ENCODE data around the gene PLEKHG2. TPM values are rescaled to one million over a fixed set of nuclear protein-coding genes. Genes with fewer than 3 reads are reported as not detected.

The PLEKHG2 gene
- total and polyA plus RNA-seq, 12 donors = 3.6 to 44.8 (median 17.1) TPM

DNA sequence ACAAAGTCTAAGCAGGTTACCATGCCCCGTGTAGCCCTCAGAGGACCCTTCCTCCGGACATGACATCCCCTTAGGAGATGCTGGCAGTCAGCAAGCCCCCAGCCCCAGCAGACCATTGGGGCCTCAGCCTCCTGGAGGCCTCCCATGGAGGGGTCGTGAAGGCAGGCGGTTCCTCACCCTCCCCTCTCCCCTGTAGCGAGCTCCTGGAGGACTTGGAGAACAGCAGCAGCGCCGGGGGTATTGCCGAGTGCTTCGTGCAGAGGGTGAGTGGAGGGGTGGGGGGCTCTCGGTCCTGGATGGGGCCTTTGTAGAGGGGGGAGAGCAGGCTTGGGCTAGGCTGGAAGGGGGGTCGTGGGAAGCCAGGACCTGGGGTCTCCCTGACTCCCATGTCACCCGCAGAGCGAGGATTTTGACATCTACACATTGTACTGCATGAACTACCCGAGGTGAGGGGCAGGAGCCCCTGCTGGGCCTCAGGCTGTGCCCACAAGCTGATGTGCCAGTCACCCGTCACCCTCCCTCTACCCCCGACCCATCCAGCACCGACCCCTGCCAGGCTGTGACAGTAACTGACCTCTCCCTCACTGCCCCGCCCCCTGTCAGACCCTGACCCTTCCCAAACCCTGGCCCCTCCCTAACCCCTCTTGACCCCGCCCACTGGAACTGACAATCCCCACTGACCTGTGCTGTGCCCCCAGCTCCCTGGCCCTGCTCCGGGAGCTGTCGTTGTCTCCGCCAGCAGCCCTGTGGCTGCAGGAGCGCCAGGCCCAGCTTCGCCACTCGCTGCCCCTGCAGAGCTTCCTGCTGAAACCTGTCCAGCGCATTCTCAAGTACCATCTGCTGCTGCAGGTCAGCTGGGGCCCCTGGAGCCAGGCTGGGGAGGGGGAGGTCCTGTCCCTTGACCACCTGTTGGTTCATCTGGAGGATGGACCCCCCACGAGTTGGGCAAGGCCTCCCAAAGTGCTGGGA, 4.0 kb downstream of the PLEKHG2 start:
- no peaks in the 10 kb centered on the region for H3K27me3 ChIP-seq
- no peak for DNase-seq
- peak overlapping the region in 1 of 5 donors; percentile 93 for H3K27ac ChIP-seq
- 82 to 92% (median 85%) methylated on average over 17 to 27 of the region's 27 CpGs for WGBS, 4 donors
- H3K4me3 ChIP-seq = no peak overlapping the region
- TF ChIP-seq POLR2A (IDR thresholded peaks at IDR 0.05) = no peak
- TF ChIP-seq, protein P1, sequence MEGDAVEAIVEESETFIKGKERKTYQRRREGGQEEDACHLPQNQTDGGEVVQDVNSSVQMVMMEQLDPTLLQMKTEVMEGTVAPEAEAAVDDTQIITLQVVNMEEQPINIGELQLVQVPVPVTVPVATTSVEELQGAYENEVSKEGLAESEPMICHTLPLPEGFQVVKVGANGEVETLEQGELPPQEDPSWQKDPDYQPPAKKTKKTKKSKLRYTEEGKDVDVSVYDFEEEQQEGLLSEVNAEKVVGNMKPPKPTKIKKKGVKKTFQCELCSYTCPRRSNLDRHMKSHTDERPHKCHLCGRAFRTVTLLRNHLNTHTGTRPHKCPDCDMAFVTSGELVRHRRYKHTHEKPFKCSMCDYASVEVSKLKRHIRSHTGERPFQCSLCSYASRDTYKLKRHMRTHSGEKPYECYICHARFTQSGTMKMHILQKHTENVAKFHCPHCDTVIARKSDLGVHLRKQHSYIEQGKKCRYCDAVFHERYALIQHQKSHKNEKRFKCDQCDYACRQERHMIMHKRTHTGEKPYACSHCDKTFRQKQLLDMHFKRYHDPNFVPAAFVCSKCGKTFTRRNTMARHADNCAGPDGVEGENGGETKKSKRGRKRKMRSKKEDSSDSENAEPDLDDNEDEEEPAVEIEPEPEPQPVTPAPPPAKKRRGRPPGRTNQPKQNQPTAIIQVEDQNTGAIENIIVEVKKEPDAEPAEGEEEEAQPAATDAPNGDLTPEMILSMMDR (IDR thresholded peaks at IDR 0.05) = no peak
- peaks cover 0 to 3% of the 10 kb centered on the region in 2 donors for H3K4me1 ChIP-seq (replicated peaks in 1 of 2)
- intact Hi-C loops (cut with DNase I) = no loop called here
- no peaks in the 10 kb centered on the region for H3K9me3 ChIP-seq (replicated peaks in 1 of 3)
- H3K36me3 ChIP-seq (replicated peaks in 1 of 2) = peaks cover 0 to 10% of the 10 kb centered on the region in 2 donors

DNA sequence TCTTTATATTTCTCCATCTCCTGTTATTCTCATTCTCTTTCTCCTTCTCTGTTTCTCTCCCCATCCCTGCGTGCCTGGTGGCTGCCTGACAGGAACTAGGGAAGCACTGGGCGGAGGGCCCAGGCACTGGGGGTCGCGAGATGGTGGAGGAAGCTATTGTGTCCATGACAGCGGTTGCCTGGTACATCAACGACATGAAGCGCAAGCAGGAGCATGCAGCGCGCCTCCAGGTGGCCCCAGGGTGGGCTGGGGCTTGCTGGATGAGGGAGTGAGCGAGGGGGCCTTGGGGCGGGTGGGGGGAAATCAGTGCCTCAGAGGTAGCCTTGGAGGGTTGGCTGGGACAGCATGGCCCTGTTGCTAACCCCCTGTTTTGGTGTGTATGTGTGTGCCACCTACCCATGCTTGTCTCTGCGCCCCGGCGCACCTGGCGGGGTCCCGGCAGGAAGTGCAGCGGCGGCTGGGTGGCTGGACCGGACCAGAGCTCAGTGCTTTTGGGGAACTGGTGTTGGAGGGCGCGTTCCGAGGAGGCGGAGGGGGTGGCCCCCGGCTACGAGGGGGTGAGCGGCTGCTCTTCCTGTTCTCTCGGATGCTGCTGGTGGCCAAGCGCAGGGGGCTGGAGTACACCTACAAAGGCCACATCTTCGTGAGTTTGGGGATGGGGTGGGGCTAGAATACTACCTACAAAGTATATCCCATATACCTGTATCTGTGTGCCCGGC, 5.2 kb downstream of the PLEKHG2 start:
- no peak for DNase-seq
- TF ChIP-seq, protein P1 (IDR thresholded peaks at IDR 0.05) = no peak
- TF ChIP-seq POLR2A (IDR thresholded peaks at IDR 0.05) = no peak
- 85 to 92% (median 88%) methylated on average over 21 to 30 of the region's 30 CpGs for WGBS, 4 donors
- Histone ChIP-seq H3K27ac (no peak overlapping the region), H3K9me3 (replicated peaks in 1 of 3) (no peaks in the 10 kb centered on the region), H3K4me3 (no peak overlapping the region), H3K4me1 (replicated peaks in 1 of 2) (no peaks in the 10 kb centered on the region), H3K36me3 (replicated peaks in 1 of 2) (peaks cover 0 to 10% of the 10 kb centered on the region in 2 donors), H3K27me3 (no peaks in the 10 kb centered on the region)
- intact Hi-C loops (cut with DNase I) = no loop called here

DNA sequence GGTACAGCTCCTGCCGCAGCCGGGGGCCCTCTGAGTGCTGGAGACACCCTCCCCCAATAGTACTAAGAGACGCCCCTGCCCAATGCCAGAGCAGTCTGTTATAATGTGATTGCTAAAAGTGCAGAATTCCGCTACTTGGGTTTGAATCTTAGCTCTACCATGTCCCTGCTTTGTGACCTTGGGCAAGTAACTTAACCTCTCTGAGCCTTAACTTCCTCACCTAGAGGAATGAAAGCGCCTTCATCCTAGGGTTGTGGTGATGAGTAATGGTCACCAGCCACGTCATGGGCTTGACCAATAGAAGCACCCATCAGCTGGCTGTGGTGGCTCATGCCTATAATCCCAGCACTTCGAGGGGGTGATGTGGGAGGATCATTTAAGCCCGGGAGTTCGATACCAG, 6.5 kb downstream of the PLEKHG2 start:
- Histone ChIP-seq H3K4me3 (no peak overlapping the region), H3K36me3 (replicated peaks in 1 of 2) (peaks cover 0 to 14% of the 10 kb centered on the region in 2 donors), H3K27me3 (no peaks in the 10 kb centered on the region), H3K4me1 (replicated peaks in 1 of 2) (no peaks in the 10 kb centered on the region), H3K9me3 (replicated peaks in 1 of 3) (no peaks in the 10 kb centered on the region), H3K27ac (no peak overlapping the region)
- TF ChIP-seq POLR2A (IDR thresholded peaks at IDR 0.05) = no peak
- TF ChIP-seq, protein P1 (IDR thresholded peaks at IDR 0.05) = no peak
- DNase-seq = no peak
- intact Hi-C loops (cut with DNase I) = no loop called here
- 76 to 92% (median 84%) methylated on average over 7 to 9 of the region's 9 CpGs for WGBS, 4 donors

DNA sequence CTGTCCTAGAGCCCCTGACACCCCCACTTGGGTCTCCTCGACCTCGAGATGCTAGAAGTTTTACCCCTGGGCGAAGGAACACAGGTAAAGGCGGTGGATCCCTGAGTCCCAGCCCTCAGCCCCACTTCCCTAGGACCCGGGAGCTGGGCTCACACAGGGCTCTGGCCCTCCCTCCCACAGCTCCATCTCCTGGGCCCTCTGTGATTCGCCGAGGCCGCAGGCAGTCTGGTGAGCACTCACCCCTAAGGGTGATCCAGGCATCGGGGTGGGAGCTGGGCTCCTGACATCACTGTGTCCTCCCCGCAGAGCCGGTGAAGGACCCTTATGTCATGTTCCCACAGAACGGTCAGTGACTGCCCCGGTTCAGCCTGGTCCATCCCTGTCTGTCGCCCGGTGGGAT, 8.3 kb downstream of the PLEKHG2 start:
- WGBS, 4 donors = 87 to 96% (median 93%) methylated on average over 4 to 15 of the region's 15 CpGs
- intact Hi-C loops (cut with DNase I) = no loop called here
- no peaks in the 10 kb centered on the region for H3K27me3 ChIP-seq
- no peak for TF ChIP-seq POLR2A (IDR thresholded peaks at IDR 0.05)
- TF ChIP-seq, protein P1 (IDR thresholded peaks at IDR 0.05) = no peak
- H3K27ac ChIP-seq = no peak overlapping the region
- H3K9me3 ChIP-seq (replicated peaks in 1 of 3) = no peaks in the 10 kb centered on the region
- no peaks in the 10 kb centered on the region for H3K4me1 ChIP-seq (replicated peaks in 1 of 2)
- DNase-seq = no peak
- H3K4me3 ChIP-seq = no peak overlapping the region
- peaks cover 0 to 14% of the 10 kb centered on the region in 2 donors for H3K36me3 ChIP-seq (replicated peaks in 1 of 2)
